GM19099 (cell line): ENCODE data around the gene RYR1.

Source experiments
- POLR2A ChIP-seq: IDR thresholded peaks from 3 replicates; pipeline ENCODE4 v1.6.1; 2011; ENCODE audit warnings: low read depth; ENCODE audit not compliant: insufficient read length; ENCODE audit errors: extremely low read depth

The RYR1 gene

GRCh38 chr19:38543286-38543806 is 109.9 kb downstream of the RYR1 start:
- TF ChIP-seq POLR2A, result no peak

- peak; percentile 23 for TF ChIP-seq POLR2A
Measured at GRCh38 chr19:38543807-38544568, 110.5 kb downstream of the RYR1 start.

- TF ChIP-seq POLR2A, result no peak
Measured at GRCh38 chr19:38544569-38545315, 111.3 kb downstream of the RYR1 start.

GRCh38 chr19:38545596-38545995 is 112.1 kb downstream of the RYR1 start:
- TF ChIP-seq POLR2A, result no peak

- no peak for TF ChIP-seq POLR2A
Measured at GRCh38 chr19:38547421-38547820, 113.9 kb downstream of the RYR1 start.

- TF ChIP-seq POLR2A, result no peak
Measured at GRCh38 chr19:38549061-38549460, 115.6 kb downstream of the RYR1 start.

- no peak for TF ChIP-seq POLR2A
Measured at GRCh38 chr19:38549942-38550341, 116.5 kb downstream of the RYR1 start.

- no peak for TF ChIP-seq POLR2A
Measured at GRCh38 chr19:38550376-38550775, 116.9 kb downstream of the RYR1 start.

GRCh38 chr19:38551450-38551813 is 117.9 kb downstream of the RYR1 start:
- no peak for TF ChIP-seq POLR2A

GRCh38 chr19:38554676-38555141 is 121.2 kb downstream of the RYR1 start:
- no peak for TF ChIP-seq POLR2A

- TF ChIP-seq POLR2A, result no peak
Measured at GRCh38 chr19:38555200-38555599, 121.7 kb downstream of the RYR1 start.

GRCh38 chr19:38556521-38557174 is 123.2 kb downstream of the RYR1 start:
- no peak for TF ChIP-seq POLR2A

- TF ChIP-seq POLR2A, result no peak
Measured at GRCh38 chr19:38557205-38557799, 123.8 kb downstream of the RYR1 start.

- TF ChIP-seq POLR2A, result no peak
Measured at GRCh38 chr19:38559428-38560401, 126.2 kb downstream of the RYR1 start.

GRCh38 chr19:38561053-38561606 is 127.6 kb downstream of the RYR1 start:
- TF ChIP-seq POLR2A, result no peak
